ENCODE data around the gene DPP6.

Gene DPP6

DNA sequence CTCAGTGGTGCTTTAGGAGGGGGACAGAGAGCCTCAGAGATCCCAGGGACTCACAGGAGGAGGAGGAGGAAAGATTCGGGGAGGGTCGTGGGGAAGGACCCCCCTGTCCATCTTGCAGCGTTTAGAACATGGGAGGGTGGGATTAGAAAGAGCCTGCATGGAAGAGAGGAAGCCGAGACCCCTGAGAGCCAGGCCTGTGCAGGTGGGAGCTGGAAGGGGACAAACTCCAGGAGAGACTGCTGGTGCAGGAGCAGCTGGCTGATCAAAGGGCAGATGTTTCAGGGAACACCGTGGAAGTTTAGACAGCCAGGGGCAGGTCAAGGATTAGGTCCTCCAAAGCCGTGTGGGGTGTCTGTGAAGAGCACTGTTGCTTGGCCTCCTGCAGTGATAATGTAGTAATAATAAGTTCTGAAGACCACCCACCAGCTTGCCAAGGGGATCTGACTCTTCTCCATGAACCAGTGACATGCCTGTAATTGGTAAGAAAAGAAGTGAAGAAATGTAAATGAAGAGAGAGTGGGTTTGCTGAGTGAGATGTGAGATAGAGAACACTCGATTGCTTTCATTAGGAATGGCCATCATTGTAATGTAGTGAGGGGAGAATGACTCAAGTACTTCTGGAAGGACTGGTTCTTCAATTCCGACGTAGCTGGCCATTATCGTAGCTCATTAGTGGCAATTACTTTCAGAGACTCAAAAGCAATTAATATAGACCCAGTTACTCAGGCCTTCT lies 525.1 kb downstream of the DPP6 start:
- no peak overlapping the region for H3K4me3 ChIP-seq (ENCODE audit: control insufficient read depth, low read depth, low read length)
- DNase-seq (ENCODE audit: low read depth): no peak
- TF ChIP-seq, protein P1, sequence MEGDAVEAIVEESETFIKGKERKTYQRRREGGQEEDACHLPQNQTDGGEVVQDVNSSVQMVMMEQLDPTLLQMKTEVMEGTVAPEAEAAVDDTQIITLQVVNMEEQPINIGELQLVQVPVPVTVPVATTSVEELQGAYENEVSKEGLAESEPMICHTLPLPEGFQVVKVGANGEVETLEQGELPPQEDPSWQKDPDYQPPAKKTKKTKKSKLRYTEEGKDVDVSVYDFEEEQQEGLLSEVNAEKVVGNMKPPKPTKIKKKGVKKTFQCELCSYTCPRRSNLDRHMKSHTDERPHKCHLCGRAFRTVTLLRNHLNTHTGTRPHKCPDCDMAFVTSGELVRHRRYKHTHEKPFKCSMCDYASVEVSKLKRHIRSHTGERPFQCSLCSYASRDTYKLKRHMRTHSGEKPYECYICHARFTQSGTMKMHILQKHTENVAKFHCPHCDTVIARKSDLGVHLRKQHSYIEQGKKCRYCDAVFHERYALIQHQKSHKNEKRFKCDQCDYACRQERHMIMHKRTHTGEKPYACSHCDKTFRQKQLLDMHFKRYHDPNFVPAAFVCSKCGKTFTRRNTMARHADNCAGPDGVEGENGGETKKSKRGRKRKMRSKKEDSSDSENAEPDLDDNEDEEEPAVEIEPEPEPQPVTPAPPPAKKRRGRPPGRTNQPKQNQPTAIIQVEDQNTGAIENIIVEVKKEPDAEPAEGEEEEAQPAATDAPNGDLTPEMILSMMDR (conservative IDR thresholded peaks at IDR 0.05; ENCODE audit: control insufficient read depth, insufficient read depth, low read depth, low read length): no peak

- H3K4me3 ChIP-seq (ENCODE audit: control insufficient read depth, low read depth, low read length): no peak overlapping the region
- DNase-seq (ENCODE audit: low read depth): no peak
- TF ChIP-seq, protein P1 (conservative IDR thresholded peaks at IDR 0.05; ENCODE audit: control insufficient read depth, insufficient read depth, low read depth, low read length): no peak
These were observed 526.1 kb downstream of the DPP6 start for GRCh38 chr7:154578336-154578735.

GRCh38 chr7:154579711-154580110 lies 527.5 kb downstream of the DPP6 start:
- H3K4me3 ChIP-seq (ENCODE audit: control insufficient read depth, low read depth, low read length): no peak overlapping the region
- DNase-seq (ENCODE audit: low read depth): no peak
- TF ChIP-seq, protein P1 (conservative IDR thresholded peaks at IDR 0.05; ENCODE audit: control insufficient read depth, insufficient read depth, low read depth, low read length): no peak

GRCh38 chr7:154581251-154581890 lies 529.2 kb downstream of the DPP6 start:
- TF ChIP-seq, protein P1 (conservative IDR thresholded peaks at IDR 0.05; ENCODE audit: control insufficient read depth, insufficient read depth, low read depth, low read length): no peak
- DNase-seq (ENCODE audit: low read depth): no peak
- H3K4me3 ChIP-seq (ENCODE audit: control insufficient read depth, low read depth, low read length): no peak overlapping the region

- TF ChIP-seq, protein P1 (conservative IDR thresholded peaks at IDR 0.05; ENCODE audit: control insufficient read depth, insufficient read depth, low read depth, low read length): no peak
- DNase-seq (ENCODE audit: low read depth): no peak
- no peak overlapping the region for H3K4me3 ChIP-seq (ENCODE audit: control insufficient read depth, low read depth, low read length)
These were observed 531.3 kb downstream of the DPP6 start for GRCh38 chr7:154583454-154583853.

DNA sequence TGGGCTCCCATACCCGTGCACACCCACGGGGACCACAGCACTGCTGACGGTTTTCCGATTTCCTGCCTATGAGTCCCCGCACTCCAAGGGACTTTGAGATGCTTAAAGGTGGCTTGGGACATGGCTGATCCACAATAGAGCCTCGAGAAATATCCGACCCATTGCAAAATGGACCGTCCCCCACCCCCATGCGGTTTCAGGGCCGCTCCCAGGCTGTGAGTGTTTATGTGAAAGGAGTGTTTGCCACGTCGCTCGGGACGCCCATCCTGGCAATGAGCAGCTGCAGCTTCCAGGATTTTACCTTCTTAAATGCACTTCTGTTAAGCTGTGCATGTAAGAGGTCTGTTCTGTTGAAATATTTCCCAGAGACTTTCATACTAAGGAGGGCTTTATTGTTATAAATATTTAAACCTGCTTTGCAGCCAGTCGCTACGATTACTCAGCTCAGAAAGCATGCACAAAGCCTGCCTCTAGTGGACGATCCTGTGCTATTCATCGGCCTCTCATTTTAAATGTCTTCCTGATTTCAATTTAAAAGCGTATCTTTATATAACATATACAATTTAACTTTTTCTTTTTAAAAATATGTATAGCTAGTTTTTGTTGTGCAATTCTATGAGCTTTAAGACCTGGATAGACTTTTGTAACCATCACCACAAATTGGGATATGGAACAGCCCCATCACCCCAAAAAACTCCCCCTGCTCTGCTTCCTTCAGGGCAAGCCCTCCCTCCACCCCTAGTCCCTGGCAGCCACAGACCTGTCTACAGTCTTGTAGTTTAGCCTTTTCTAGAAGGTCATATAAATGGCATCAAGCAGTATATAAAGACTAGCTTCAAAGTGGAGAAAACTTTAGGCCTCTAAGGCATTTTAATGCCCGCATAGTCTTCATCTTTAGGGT lies 532.4 kb downstream of the DPP6 start:
- DNase-seq (ENCODE audit: low read depth): no peak
- TF ChIP-seq, protein P1 (conservative IDR thresholded peaks at IDR 0.05; ENCODE audit: control insufficient read depth, insufficient read depth, low read depth, low read length): no peak

More for the DNA sequence above, 532.4 kb downstream of the DPP6 start:
- no peak overlapping the region for H3K4me3 ChIP-seq (ENCODE audit: control insufficient read depth, low read depth, low read length)

Data from fibroblast of mammary gland (primary cell).